HepG2 (cell line): ENCODE data around the gene RGS14. TPM values are rescaled to one million over a fixed set of nuclear protein-coding genes. Genes with fewer than 3 reads are reported as not detected.
A peak's percentile ranks its signal among the peaks of the same experiment; 100 is the strongest.

Experiments
- DNMT1 ChIP-seq: sonication (generic); formaldehyde crosslinking; IDR thresholded peaks from 2 replicates; pipeline ENCODE4 v1.5.1; 2020; ENCODE audit warnings: mild to moderate bottlenecking, missing genetic modification reagents
- GATAD1 ChIP-seq: IDR thresholded peaks from 2 replicates; pipeline ENCODE4 v1.6.1; 2016; ENCODE audit warnings: missing genetic modification reagents, missing compliant biosample characterization
- HIVEP1 ChIP-seq: sonication (generic); formaldehyde crosslinking; IDR thresholded peaks from 2 replicates; pipeline ENCODE4 v1.4.0; 2020; ENCODE audit warnings: mild to moderate bottlenecking, missing genetic modification reagents
- HNRNPK ChIP-seq: fragments of 200-400 bp; formaldehyde crosslinking; IDR thresholded peaks from 2 replicates; pipeline ENCODE4 v1.6.1; 2018; ENCODE audit warnings: low read length, low read depth, moderate library complexity, mild to moderate bottlenecking; ENCODE audit not compliant: poor library complexity, severe bottlenecking
- JUN ChIP-seq: sonication (generic); formaldehyde crosslinking; IDR thresholded peaks from 2 replicates; pipeline ENCODE4 v1.4.0; 2020; ENCODE audit warnings: mild to moderate bottlenecking, missing genetic modification reagents
- LCORL ChIP-seq, 2 experiments: fragments of 450-650 bp in 1 of 2; sonication (generic) in 1 of 2; formaldehyde crosslinking in 1 of 2; IDR thresholded peaks; 2 replicates each; pipeline versions ENCODE4 v1.5.0 to v1.6.1; 2017 to 2020; ENCODE audit warnings: antibody characterized with exemption in 1 of 2, missing genetic modification reagents in 1 of 2
- PAF1 ChIP-seq: IDR thresholded peaks from 2 replicates; pipeline ENCODE4 v1.6.1; 2016; ENCODE audit warnings: missing genetic modification reagents, missing compliant biosample characterization
- THAP11 ChIP-seq: IDR thresholded peaks from 2 replicates; pipeline ENCODE4 v1.6.1; 2016; ENCODE audit warnings: missing biosample characterization, missing genetic modification reagents
- ZFP91 ChIP-seq: sonication (generic); formaldehyde crosslinking; IDR thresholded peaks from 2 replicates; pipeline ENCODE4 v1.9.0; 2022; ENCODE audit warnings: missing genetic modification reagents, mild to moderate bottlenecking, borderline replicate concordance
- ZNF136 ChIP-seq: sonication (generic); formaldehyde crosslinking; IDR thresholded peaks from 2 replicates; pipeline ENCODE4 v1.8.1; 2022; ENCODE audit warnings: low read depth, mild to moderate bottlenecking, moderate library complexity, missing genetic modification reagents
- ZNF263 ChIP-seq: sonication (generic); formaldehyde crosslinking; IDR thresholded peaks from 2 replicates; pipeline ENCODE4 v1.4.0; 2020; ENCODE audit warnings: missing genetic modification reagents
- ZNF362 ChIP-seq: sonication (generic); formaldehyde crosslinking; IDR thresholded peaks from 2 replicates; pipeline ENCODE4 v1.4.0; 2020; ENCODE audit warnings: missing genetic modification reagents, mild to moderate bottlenecking, borderline replicate concordance
- ZNF510 ChIP-seq: sonication (generic); formaldehyde crosslinking; IDR thresholded peaks from 2 replicates; pipeline ENCODE4 v1.4.0; 2020; ENCODE audit warnings: low read depth, mild to moderate bottlenecking, missing genetic modification reagents
- ZNF616 ChIP-seq: sonication (generic); formaldehyde crosslinking; IDR thresholded peaks from 2 replicates; pipeline ENCODE4 v1.5.0; 2020; ENCODE audit warnings: low read depth, mild to moderate bottlenecking, missing genetic modification reagents
- polyA plus RNA-seq, 8 experiments: library from polyadenylated mRNA; depleted of rRNA in 3 of 8; stranded (reverse) in 7 of 8; unstranded in 1 of 8; fragments of >200 nt; fragmentation: Illumina TruSeq in 4 of 8; extraction: Trizol in 4 of 8; gene quantifications; 2 replicates each; pipeline versions ENCODE4 v1.2.1 to v1.2.3, GENCODE V29; 2011 to 2016; ENCODE audit warnings: low read depth in 4 of 8, missing spikeins in 1 of 8, mixed read lengths in 1 of 8; ENCODE audit not compliant: insufficient read depth in 1 of 8
- total RNA-seq, 5 experiments: library from RNA; depleted of rRNA; stranded (reverse); fragments of >200 nt; fragmentation: Illumina TruSeq; extraction: Trizol; gene quantifications; 2 replicates each; pipeline ENCODE4 v1.2.3, GENCODE V29; 2016; ENCODE audit warnings: low read depth in 1 of 5
- TF ChIP-seq, protein P1 (sequence below): IDR thresholded peaks from 2 replicates; pipeline ENCODE4 v1.6.1; 2012; ENCODE audit warnings: inconsistent platforms
- TF ChIP-seq, protein P2 (sequence below): sonication (generic); formaldehyde crosslinking; IDR thresholded peaks from 2 replicates; pipeline ENCODE4 v1.5.1; 2020; ENCODE audit warnings: mild to moderate bottlenecking, missing genetic modification reagents, moderate library complexity
- TF ChIP-seq, protein P3 (sequence below): sonication (generic); formaldehyde crosslinking; IDR thresholded peaks from 2 replicates; pipeline ENCODE4 v1.5.0; 2020; ENCODE audit warnings: mild to moderate bottlenecking, missing genetic modification reagents, moderate library complexity

Gene RGS14
- total and polyA plus RNA-seq, 2 of the 13 experiments (the other 11 are each of a cell fraction or from before 2014, with no cell fraction given) = 11.1 to 17.2 TPM

- TF ChIP-seq ZNF362 (no peak), ZNF510 (CRISPR knock-in tag) (no peak), ZNF616 (0 out of 2 replicates have a peak, but pooled peaks have one; percentile 42), THAP11 (CRISPR knock-in tag) (0 out of 2 replicates have a peak, but pooled peaks have one; percentile 19), PAF1 (no peak), HNRNPK (peak; percentile 21), ZNF263 (peak; percentile 60; the same call in 1 of the 2 replicates), LCORL (IDR thresholded peaks at IDR 0.05) (no peak), LCORL (CRISPR knock-in tag; IDR thresholded peaks at IDR 0.05) (0 out of 2 replicates have a peak, but pooled peaks have one; percentile 21), ZFP91 (CRISPR knock-in tag) (no peak), HIVEP1 (CRISPR knock-in tag) (0 out of 2 replicates have a peak, but pooled peaks have one; percentile 15), JUN (CRISPR knock-in tag) (no peak), DNMT1 (no peak), ZNF136 (CRISPR knock-in tag) (no peak), GATAD1 (0 out of 2 replicates have a peak, but pooled peaks have one; percentile 16)
- TF ChIP-seq, protein P1, sequence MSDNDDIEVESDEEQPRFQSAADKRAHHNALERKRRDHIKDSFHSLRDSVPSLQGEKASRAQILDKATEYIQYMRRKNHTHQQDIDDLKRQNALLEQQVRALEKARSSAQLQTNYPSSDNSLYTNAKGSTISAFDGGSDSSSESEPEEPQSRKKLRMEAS = 0 out of 2 replicates have a peak, but pooled peaks have one; percentile 18
- TF ChIP-seq, protein P2, sequence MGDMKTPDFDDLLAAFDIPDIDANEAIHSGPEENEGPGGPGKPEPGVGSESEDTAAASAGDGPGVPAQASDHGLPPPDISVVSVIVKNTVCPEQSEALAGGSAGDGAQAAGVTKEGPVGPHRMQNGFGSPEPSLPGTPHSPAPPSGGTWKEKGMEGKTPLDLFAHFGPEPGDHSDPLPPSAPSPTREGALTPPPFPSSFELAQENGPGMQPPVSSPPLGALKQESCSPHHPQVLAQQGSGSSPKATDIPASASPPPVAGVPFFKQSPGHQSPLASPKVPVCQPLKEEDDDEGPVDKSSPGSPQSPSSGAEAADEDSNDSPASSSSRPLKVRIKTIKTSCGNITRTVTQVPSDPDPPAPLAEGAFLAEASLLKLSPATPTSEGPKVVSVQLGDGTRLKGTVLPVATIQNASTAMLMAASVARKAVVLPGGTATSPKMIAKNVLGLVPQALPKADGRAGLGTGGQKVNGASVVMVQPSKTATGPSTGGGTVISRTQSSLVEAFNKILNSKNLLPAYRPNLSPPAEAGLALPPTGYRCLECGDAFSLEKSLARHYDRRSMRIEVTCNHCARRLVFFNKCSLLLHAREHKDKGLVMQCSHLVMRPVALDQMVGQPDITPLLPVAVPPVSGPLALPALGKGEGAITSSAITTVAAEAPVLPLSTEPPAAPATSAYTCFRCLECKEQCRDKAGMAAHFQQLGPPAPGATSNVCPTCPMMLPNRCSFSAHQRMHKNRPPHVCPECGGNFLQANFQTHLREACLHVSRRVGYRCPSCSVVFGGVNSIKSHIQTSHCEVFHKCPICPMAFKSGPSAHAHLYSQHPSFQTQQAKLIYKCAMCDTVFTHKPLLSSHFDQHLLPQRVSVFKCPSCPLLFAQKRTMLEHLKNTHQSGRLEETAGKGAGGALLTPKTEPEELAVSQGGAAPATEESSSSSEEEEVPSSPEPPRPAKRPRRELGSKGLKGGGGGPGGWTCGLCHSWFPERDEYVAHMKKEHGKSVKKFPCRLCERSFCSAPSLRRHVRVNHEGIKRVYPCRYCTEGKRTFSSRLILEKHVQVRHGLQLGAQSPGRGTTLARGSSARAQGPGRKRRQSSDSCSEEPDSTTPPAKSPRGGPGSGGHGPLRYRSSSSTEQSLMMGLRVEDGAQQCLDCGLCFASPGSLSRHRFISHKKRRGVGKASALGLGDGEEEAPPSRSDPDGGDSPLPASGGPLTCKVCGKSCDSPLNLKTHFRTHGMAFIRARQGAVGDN (CRISPR knock-in tag) = peak; percentile 55; the same call in 1 of the 2 replicates
- TF ChIP-seq, protein P3, sequence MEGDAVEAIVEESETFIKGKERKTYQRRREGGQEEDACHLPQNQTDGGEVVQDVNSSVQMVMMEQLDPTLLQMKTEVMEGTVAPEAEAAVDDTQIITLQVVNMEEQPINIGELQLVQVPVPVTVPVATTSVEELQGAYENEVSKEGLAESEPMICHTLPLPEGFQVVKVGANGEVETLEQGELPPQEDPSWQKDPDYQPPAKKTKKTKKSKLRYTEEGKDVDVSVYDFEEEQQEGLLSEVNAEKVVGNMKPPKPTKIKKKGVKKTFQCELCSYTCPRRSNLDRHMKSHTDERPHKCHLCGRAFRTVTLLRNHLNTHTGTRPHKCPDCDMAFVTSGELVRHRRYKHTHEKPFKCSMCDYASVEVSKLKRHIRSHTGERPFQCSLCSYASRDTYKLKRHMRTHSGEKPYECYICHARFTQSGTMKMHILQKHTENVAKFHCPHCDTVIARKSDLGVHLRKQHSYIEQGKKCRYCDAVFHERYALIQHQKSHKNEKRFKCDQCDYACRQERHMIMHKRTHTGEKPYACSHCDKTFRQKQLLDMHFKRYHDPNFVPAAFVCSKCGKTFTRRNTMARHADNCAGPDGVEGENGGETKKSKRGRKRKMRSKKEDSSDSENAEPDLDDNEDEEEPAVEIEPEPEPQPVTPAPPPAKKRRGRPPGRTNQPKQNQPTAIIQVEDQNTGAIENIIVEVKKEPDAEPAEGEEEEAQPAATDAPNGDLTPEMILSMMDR (CRISPR knock-in tag) = peak; percentile 30; the same call in 1 of the 2 replicates
Measured at GRCh38 chr5:177389241-177390169, 31.8 kb downstream of the RGS14 start (continued).
